22Rv1 (cell line): ENCODE measurements around the gene OSGEP.

Experiments used
- CTCF ChIP-seq: fragments of 450-650 bp; IDR thresholded peaks from 2 replicates; pipeline ENCODE4 v1.5.1; 2017; ENCODE audit warnings: mild to moderate bottlenecking
- ZFX ChIP-seq: fragments of 450-650 bp; IDR thresholded peaks from 2 replicates; pipeline ENCODE4 v1.6.1; 2017; ENCODE audit warnings: antibody characterized with exemption, borderline replicate concordance

- TF ChIP-seq CTCF (no peak), ZFX (no peak)
Measured at GRCh38 chr14:20455355-20456300, 1.0 kb upstream of the OSGEP start.
